GM12864 (cell line): ENCODE measurements around the gene STK38L.

Experiments used
- DNase-seq: peaks from one replicate; pipeline ENCODE4 v3.0.0-alpha.2; 2011; ENCODE audit warnings: low read depth
- H3K4me3 ChIP-seq: 2 replicates; pipeline ENCODE4 v1.5.1; 2011; ENCODE audit warnings: mild to moderate bottlenecking, low read depth, low read length, control low read depth
- CTCF ChIP-seq: IDR thresholded peaks from 2 replicates; pipeline ENCODE4 v1.5.1; 2011; ENCODE audit warnings: low read depth, mild to moderate bottlenecking, moderate library complexity, low read length, control low read depth, inconsistent platforms; ENCODE audit errors: missing control alignments

The STK38L gene

GRCh38 chr12:27244689-27245488 is 803 bp downstream of the STK38L start:
- no peak for TF ChIP-seq CTCF
- peak overlapping the region; percentile 81 for H3K4me3 ChIP-seq
- no peak for DNase-seq

- peak overlapping the region; percentile 81 for H3K4me3 ChIP-seq
Observed at GRCh38 chr12:27246141-27246540, 2.1 kb downstream of the STK38L start.

GRCh38 chr12:27246774-27247173 is 2.7 kb downstream of the STK38L start:
- no peak for DNase-seq
- TF ChIP-seq CTCF, result no peak
- H3K4me3 ChIP-seq, result peak overlapping the region; percentile 81

More at GRCh38 chr12:27246141-27246540, 2.1 kb downstream of the STK38L start:
- no peak for TF ChIP-seq CTCF
- DNase-seq, result no peak

GRCh38 chr12:27252934-27253333 is 8.8 kb downstream of the STK38L start:
- no peak for DNase-seq
- no peak for TF ChIP-seq CTCF

GRCh38 chr12:27253347-27253746 is 9.3 kb downstream of the STK38L start:
- no peak for DNase-seq
- no peak for TF ChIP-seq CTCF
- no peak overlapping the region for H3K4me3 ChIP-seq

More at GRCh38 chr12:27252934-27253333, 8.8 kb downstream of the STK38L start:
- H3K4me3 ChIP-seq, result no peak overlapping the region

- no peak for DNase-seq
- TF ChIP-seq CTCF, result no peak
- no peak overlapping the region for H3K4me3 ChIP-seq
Observed at GRCh38 chr12:27255806-27256205, 11.7 kb downstream of the STK38L start.

GRCh38 chr12:27257104-27257843 is 13.2 kb downstream of the STK38L start:
- TF ChIP-seq CTCF, result no peak
- DNase-seq, result no peak
- H3K4me3 ChIP-seq, result no peak overlapping the region
